HEK293T (cell line): ENCODE data around the gene GPATCH8.

Experiments
- CTCF ChIA-PET: fragments of 350-600 bp; formaldehyde crosslinking; extraction: SDS; loops from one replicate; lab custom pipeline; 2021; ENCODE audit warnings: antibody characterized with exemption, inconsistent platforms; lab: Yijun Ruan, JAX
- POLR2A ChIA-PET: fragments of 350-600 bp; formaldehyde crosslinking; extraction: SDS; loops from one replicate; lab custom pipeline; 2020; ENCODE audit warnings: antibody characterized with exemption, inconsistent platforms; lab: Yijun Ruan, JAX
- DNase-seq: peaks from one replicate; pipeline ENCODE4 v3.0.0; 2012; ENCODE audit warnings: mixed read lengths; ENCODE audit errors: extremely low spot score
- ARNT ChIP-seq: fragments of 450-650 bp; IDR thresholded peaks from 2 replicates; pipeline ENCODE4 v1.6.1; 2017; ENCODE audit warnings: mild to moderate bottlenecking
- BHLHE40 ChIP-seq: fragments of 450-650 bp; IDR thresholded peaks from 2 replicates; pipeline ENCODE4 v1.6.1; 2016; ENCODE audit warnings: mild to moderate bottlenecking, moderate library complexity, borderline replicate concordance
- CTBP1 ChIP-seq: fragments of 450-650 bp; IDR thresholded peaks from 2 replicates; pipeline ENCODE4 v1.6.1; 2016; ENCODE audit warnings: borderline replicate concordance
- ELF4 ChIP-seq: fragments of 450-650 bp; IDR thresholded peaks from 2 replicates; pipeline ENCODE4 v1.6.1; 2017; ENCODE audit warnings: antibody characterized with exemption
- FOXA1 ChIP-seq: fragments of 450-650 bp; IDR thresholded peaks from 2 replicates; pipeline ENCODE4 v1.6.1; 2016; ENCODE audit warnings: mild to moderate bottlenecking
- FOXK2 ChIP-seq: fragments of 450-650 bp; IDR thresholded peaks from 2 replicates; pipeline ENCODE4 v1.6.1; 2016; ENCODE audit warnings: mild to moderate bottlenecking
- FOXM1 ChIP-seq: fragments of 450-650 bp; IDR thresholded peaks from 2 replicates; pipeline ENCODE4 v1.6.1; 2017; ENCODE audit warnings: mild to moderate bottlenecking, borderline replicate concordance
- HDGF ChIP-seq: fragments of 450-650 bp; IDR thresholded peaks from 2 replicates; pipeline ENCODE4 v1.6.1; 2017; ENCODE audit warnings: antibody characterized with exemption, borderline replicate concordance
- L3MBTL2 ChIP-seq: fragments of 450-650 bp; conservative IDR thresholded peaks from 2 replicates; pipeline ENCODE4 v1.6.1; 2016; ENCODE audit warnings: mild to moderate bottlenecking
- LEF1 ChIP-seq: fragments of 450-650 bp; IDR thresholded peaks from 2 replicates; pipeline ENCODE4 v1.6.1; 2017; ENCODE audit warnings: mild to moderate bottlenecking, borderline replicate concordance
- NFRKB ChIP-seq: fragments of 450-650 bp; IDR thresholded peaks from 2 replicates; pipeline ENCODE4 v1.6.1; 2016; ENCODE audit warnings: mild to moderate bottlenecking, moderate library complexity
- PKNOX1 ChIP-seq: fragments of 450-650 bp; IDR thresholded peaks from 2 replicates; pipeline ENCODE4 v1.6.1; 2016
- SP1 ChIP-seq: fragments of 450-650 bp; IDR thresholded peaks from 2 replicates; pipeline ENCODE4 v1.6.1; 2017
- SUZ12 ChIP-seq: fragments of 450-650 bp; IDR thresholded peaks from 2 replicates; pipeline ENCODE4 v1.6.1; 2016; ENCODE audit warnings: mild to moderate bottlenecking
- TARDBP ChIP-seq: fragments of 450-650 bp; IDR thresholded peaks from 2 replicates; pipeline ENCODE4 v1.6.1; 2016
- ZNF384 ChIP-seq: fragments of 450-650 bp; IDR thresholded peaks from 2 replicates; pipeline ENCODE4 v1.6.1; 2016

The GPATCH8 gene

DNA sequence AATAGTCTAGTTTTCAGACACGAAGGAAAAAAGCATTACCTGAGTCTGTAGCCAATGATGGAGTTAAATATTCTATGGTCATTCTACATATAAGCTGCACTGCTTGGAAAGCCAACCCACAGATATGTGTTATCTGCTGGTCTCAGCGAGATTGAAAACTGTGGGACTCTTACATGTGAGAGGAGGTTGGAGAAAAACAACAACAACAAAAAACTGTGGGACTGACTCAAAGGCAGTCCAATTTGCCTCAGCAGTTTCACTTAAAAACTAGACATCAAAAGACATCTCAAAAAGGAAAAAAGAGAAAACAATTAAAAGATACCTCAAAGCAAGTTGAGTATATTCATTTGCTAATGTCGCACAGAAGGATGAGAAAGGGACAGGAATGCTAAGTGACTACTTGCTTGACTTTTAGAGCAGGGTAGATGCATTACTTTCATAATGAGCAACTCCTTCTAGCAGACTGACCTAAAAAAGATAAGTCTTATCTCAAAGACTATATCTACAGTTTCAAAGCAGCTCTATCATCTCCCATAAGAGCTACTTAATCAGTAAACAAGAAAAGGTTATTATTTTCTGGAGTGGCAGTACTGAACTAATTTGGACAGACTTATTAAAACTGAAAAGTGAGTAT, 78.3 kb downstream of the GPATCH8 start:
- ChIA-PET POLR2A (no interaction called here), CTCF (no interaction called here)
- TF ChIP-seq LEF1 (no peak), L3MBTL2 (no peak), SUZ12 (no peak), ZNF384 (no peak), HDGF (no peak), FOXK2 (no peak), BHLHE40 (no peak), ELF4 (no peak), PKNOX1 (no peak), TARDBP (no peak)
- no peak for DNase-seq

GRCh38 chr17:44417553-44417952, 85.7 kb downstream of the GPATCH8 start:
- ChIA-PET CTCF (no interaction called here), POLR2A (no interaction called here)
- DNase-seq = no peak
- no peak for TF ChIP-seq ARNT
- TF ChIP-seq L3MBTL2 = no peak
- no peak for TF ChIP-seq SUZ12
- no peak for TF ChIP-seq CTBP1
- TF ChIP-seq SP1 = no peak
- no peak for TF ChIP-seq NFRKB
- TF ChIP-seq FOXK2 = no peak
- no peak for TF ChIP-seq FOXA1
- TF ChIP-seq LEF1 = no peak
- no peak for TF ChIP-seq FOXM1
- no peak for TF ChIP-seq PKNOX1
- no peak for TF ChIP-seq TARDBP
- TF ChIP-seq BHLHE40 = no peak
- no peak for TF ChIP-seq HDGF
- TF ChIP-seq ELF4 = no peak

- no peak for DNase-seq
Observed at GRCh38 chr17:44416558-44417289, 86.5 kb downstream of the GPATCH8 start.

DNA sequence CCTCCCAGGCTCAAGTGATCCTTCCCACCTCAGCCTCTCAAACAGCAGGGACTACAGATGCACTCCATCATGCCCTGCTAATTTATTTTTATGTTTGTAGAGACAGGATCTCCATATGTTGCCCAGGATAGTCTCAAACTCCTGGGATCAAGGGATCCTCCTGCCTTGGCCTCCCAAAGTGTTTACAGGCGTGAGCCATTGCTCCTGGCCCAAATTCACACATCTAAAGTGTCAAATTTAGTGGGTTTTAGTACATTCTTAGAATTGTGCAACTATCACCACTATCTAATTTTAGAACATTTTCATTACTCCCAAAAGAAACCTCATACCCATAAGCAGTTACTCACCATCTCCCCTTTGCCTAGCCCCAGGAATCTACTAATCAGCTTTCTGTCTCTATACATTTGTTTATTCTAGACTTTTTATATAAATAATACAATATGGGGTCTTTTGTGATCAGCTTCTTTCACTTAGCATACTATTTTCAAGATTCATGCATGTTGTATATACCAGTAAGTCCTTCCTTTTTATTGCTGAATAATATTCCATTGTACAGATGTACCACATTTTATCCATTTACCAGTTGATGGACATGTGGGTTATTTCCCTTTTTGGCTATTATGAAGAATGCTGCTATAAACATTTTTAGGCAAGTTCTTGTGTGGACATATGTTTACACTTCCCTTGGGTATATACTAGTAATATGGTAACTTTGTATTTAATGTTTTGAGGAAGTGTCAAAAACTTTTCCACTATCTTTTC, 88.6 kb downstream of the GPATCH8 start:
- CTCF ChIA-PET = interaction anchor here (1.4 kb wide), 1 partner anchor 10 kb away, joined by 3 read pairs; no protein-coding TSS in a partner anchor
- DNase-seq = no peak
- POLR2A ChIA-PET = no interaction called here
- TF ChIP-seq L3MBTL2 (no peak), ELF4 (no peak), NFRKB (no peak), SP1 (no peak), ZNF384 (no peak), FOXM1 (no peak), TARDBP (no peak), FOXA1 (no peak), HDGF (no peak), CTBP1 (no peak), LEF1 (no peak), FOXK2 (no peak), PKNOX1 (no peak), SUZ12 (no peak), BHLHE40 (no peak), ARNT (no peak)

More at GRCh38 chr17:44416558-44417289, 86.5 kb downstream of the GPATCH8 start:
- ChIA-PET POLR2A (no interaction called here), CTCF (no interaction called here)
- TF ChIP-seq ZNF384 = no peak
- TF ChIP-seq TARDBP = no peak
- no peak for TF ChIP-seq BHLHE40
- no peak for TF ChIP-seq SUZ12
- TF ChIP-seq NFRKB = no peak
- TF ChIP-seq HDGF = no peak
- TF ChIP-seq FOXA1 = no peak
- no peak for TF ChIP-seq L3MBTL2
- TF ChIP-seq PKNOX1 = no peak
- TF ChIP-seq FOXK2 = no peak
- no peak for TF ChIP-seq LEF1
- no peak for TF ChIP-seq ELF4
- TF ChIP-seq ARNT = no peak
